Loucy (cell line): ENCODE measurements around the gene TAX1BP1.

Experiments used
- H2AFZ ChIP-seq: fragments of 200-600 bp; sonication (generic); 2 replicates; pipeline ENCODE4 v1.6.0; 2016; ENCODE audit warnings: antibody characterized with exemption, mild to moderate bottlenecking, low read length, moderate library complexity
- H3F3A ChIP-seq: fragments of 200-600 bp; 2 replicates; pipeline ENCODE4 v1.6.0; 2016; ENCODE audit warnings: antibody characterized with exemption, low read depth, mild to moderate bottlenecking
- H3K27me3 ChIP-seq: fragments of 200-600 bp; sonication (generic); 2 replicates; pipeline ENCODE4 v1.6.1; 2014; ENCODE audit warnings: low read length, mild to moderate bottlenecking; ENCODE audit not compliant: insufficient read depth, poor library complexity, severe bottlenecking
- H3K36me3 ChIP-seq: fragments of 200-600 bp; sonication (generic); 2 replicates; pipeline ENCODE4 v1.6.1; 2016; ENCODE audit warnings: low read length; ENCODE audit not compliant: insufficient read depth
- H3K4me1 ChIP-seq: fragments of 200-600 bp; sonication (generic); 2 replicates; pipeline ENCODE4 v1.5.1; 2014; ENCODE audit warnings: low read length, mild to moderate bottlenecking; ENCODE audit not compliant: insufficient read depth, poor library complexity, severe bottlenecking
- H3K4me2 ChIP-seq: fragments of 200-600 bp; sonication (generic); 2 replicates; pipeline ENCODE4 v1.6.0; 2014; ENCODE audit warnings: antibody characterized with exemption, low read length, low read depth, mild to moderate bottlenecking; ENCODE audit not compliant: poor library complexity, severe bottlenecking
- H3K4me3 ChIP-seq: fragments of 200-600 bp; sonication (generic); 2 replicates; pipeline ENCODE4 v1.5.1; 2014; ENCODE audit warnings: low read length, mild to moderate bottlenecking, mixed read lengths; ENCODE audit not compliant: poor library complexity, severe bottlenecking
- H3K79me2 ChIP-seq: fragments of 200-600 bp; sonication (generic); 2 replicates; pipeline ENCODE4 v1.6.1; 2014; ENCODE audit warnings: low read length; ENCODE audit not compliant: insufficient read depth
- H3K9ac ChIP-seq: fragments of 200-600 bp; sonication (generic); 2 replicates; pipeline ENCODE4 v1.6.0; 2014; ENCODE audit warnings: mild to moderate bottlenecking, low read depth, low read length, moderate library complexity; ENCODE audit not compliant: poor library complexity, severe bottlenecking
- H3K9me2 ChIP-seq: fragments of 200-600 bp; sonication (generic); replicated peaks from 2 replicates; pipeline ENCODE4 v1.6.1; 2016; ENCODE audit warnings: low read depth, low read length, mixed read lengths
- H3K9me3 ChIP-seq: fragments of 200-600 bp; sonication (generic); 2 replicates; pipeline ENCODE4 v1.6.1; 2014; ENCODE audit warnings: mild to moderate bottlenecking, antibody characterized with exemption, low read length, low read depth; ENCODE audit not compliant: insufficient read depth
- H4K20me1 ChIP-seq: fragments of 200-600 bp; sonication (generic); 2 replicates; pipeline ENCODE4 v1.6.0; 2014; ENCODE audit warnings: antibody characterized with exemption, low read length, mild to moderate bottlenecking; ENCODE audit not compliant: insufficient read depth, poor library complexity, severe bottlenecking
- CTCF ChIP-seq: fragments of 200-600 bp; sonication (generic); conservative IDR thresholded peaks from 2 replicates; pipeline ENCODE4 v1.5.1; 2014; ENCODE audit warnings: mild to moderate bottlenecking, antibody characterized with exemption, low read length
- EZH2phosphoT487 ChIP-seq: fragments of 200-600 bp; IDR thresholded peaks from 2 replicates; pipeline ENCODE4 v1.6.1; 2018; ENCODE audit warnings: antibody characterized with exemption, mild to moderate bottlenecking, moderate library complexity, borderline replicate concordance

TAX1BP1 gene

GRCh38 chr7:27840313-27840712 is 100.4 kb downstream of the TAX1BP1 start:
- no peak for TF ChIP-seq EZH2phosphoT487

GRCh38 chr7:27840760-27841364 is 100.9 kb downstream of the TAX1BP1 start:
- Histone ChIP-seq H3K9me3 (no peaks in the 10 kb centered on the region), H4K20me1 (no peaks in the 10 kb centered on the region), H3K9ac (no peak overlapping the region), H3K4me1 (peaks cover 12% of the 10 kb centered on the region), H3K4me3 (no peak overlapping the region), H3F3A (no peaks in the 10 kb centered on the region), H2AFZ (no peak overlapping the region), H3K4me2 (no peak overlapping the region), H3K79me2 (no peaks in the 10 kb centered on the region), H3K27me3 (no peaks in the 10 kb centered on the region), H3K9me2 (no peaks in the 10 kb centered on the region), H3K36me3 (peaks cover 3% of the 10 kb centered on the region; the same call in 1 of the 2 replicates)
- TF ChIP-seq CTCF (no peak), EZH2phosphoT487 (no peak)

More at GRCh38 chr7:27840313-27840712, 100.4 kb downstream of the TAX1BP1 start:
- H4K20me1 ChIP-seq = no peaks in the 10 kb centered on the region
- H3K9me2 ChIP-seq = no peaks in the 10 kb centered on the region
- H3K36me3 ChIP-seq = peaks cover 5% of the 10 kb centered on the region; the same call in 1 of the 2 replicates
- no peaks in the 10 kb centered on the region for H3F3A ChIP-seq
- no peak overlapping the region for H3K4me2 ChIP-seq
- no peaks in the 10 kb centered on the region for H3K79me2 ChIP-seq
- peaks cover 12% of the 10 kb centered on the region for H3K4me1 ChIP-seq
- H3K9me3 ChIP-seq = no peaks in the 10 kb centered on the region
- no peak overlapping the region for H3K4me3 ChIP-seq
- no peaks in the 10 kb centered on the region for H3K27me3 ChIP-seq
- H2AFZ ChIP-seq = no peak overlapping the region
- H3K9ac ChIP-seq = no peak overlapping the region

DNA sequence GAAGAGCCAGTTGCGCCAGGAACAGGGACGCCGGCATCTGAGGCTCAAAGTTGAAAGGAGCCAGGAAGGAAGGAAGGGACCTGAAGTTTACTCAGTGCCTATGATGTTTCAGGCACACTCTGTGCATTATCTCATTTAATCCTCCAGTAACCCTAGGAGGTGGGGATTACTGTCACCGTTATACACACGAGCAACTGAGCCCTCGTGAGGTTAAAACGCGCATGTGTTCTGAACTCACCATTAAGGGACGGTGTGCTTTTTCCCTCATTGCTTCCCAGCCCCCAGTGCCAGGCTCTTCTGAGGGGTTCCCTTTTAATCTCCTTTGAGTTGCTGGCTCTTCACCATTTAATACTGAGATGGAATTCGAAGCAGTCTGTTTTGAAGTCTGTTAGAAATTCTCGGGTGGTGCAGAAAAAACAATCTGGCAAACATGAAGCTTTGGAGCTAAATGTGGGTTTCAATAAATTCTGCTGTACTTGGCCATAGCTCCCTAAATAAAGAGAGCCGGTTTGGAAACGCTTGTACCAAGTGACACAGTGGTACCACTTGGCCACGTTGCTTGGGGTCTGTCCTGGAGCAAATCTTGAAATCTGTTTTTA is 102.2 kb downstream of the TAX1BP1 start:
- H4K20me1 ChIP-seq = no peaks in the 10 kb centered on the region
- H3K9ac ChIP-seq = no peak overlapping the region
- H3K4me2 ChIP-seq = no peak overlapping the region
- H3K79me2 ChIP-seq = no peaks in the 10 kb centered on the region
- H3K27me3 ChIP-seq = no peaks in the 10 kb centered on the region
- H2AFZ ChIP-seq = no peak overlapping the region
- H3K36me3 ChIP-seq = peaks cover 3% of the 10 kb centered on the region; the same call in 1 of the 2 replicates
- TF ChIP-seq CTCF = no peak
- no peak for TF ChIP-seq EZH2phosphoT487
- H3K4me3 ChIP-seq = no peak overlapping the region
- H3F3A ChIP-seq = no peaks in the 10 kb centered on the region
- no peaks in the 10 kb centered on the region for H3K9me2 ChIP-seq
- no peaks in the 10 kb centered on the region for H3K9me3 ChIP-seq
- H3K4me1 ChIP-seq = peaks cover 12% of the 10 kb centered on the region
